Neutrophil (primary cell): ENCODE data around the gene GOLGA3.
"Not testable (repeated sequence)": the region's sequence is repeated elsewhere in the genome, so short reads cannot be mapped to it uniquely, and the experiment has no call there.

Source experiments
- H3K27ac ChIP-seq: fragments of 200-600 bp; sonication (generic); 2 replicates; pipeline ENCODE4 v1.5.1; 2016; ENCODE audit warnings: mild to moderate bottlenecking, moderate library complexity
- H3K27me3 ChIP-seq: fragments of 200-600 bp; sonication (generic); 2 replicates; pipeline ENCODE4 v1.6.0; 2016; ENCODE audit warnings: mild to moderate bottlenecking
- H3K36me3 ChIP-seq: fragments of 200-600 bp; sonication (generic); 2 replicates; pipeline ENCODE4 v1.5.1; 2017
- H3K4me1 ChIP-seq, 2 experiments: fragments of 200-600 bp in 1 of 2; sonication (generic) in 1 of 2; 1 replicate in 1 of 2; 2 replicates in 1 of 2; pipeline versions ENCODE4 v1.5.1 to v1.6.1; 2013 to 2016; ENCODE audit warnings: low read depth in 1 of 2, low read length in 1 of 2, mild to moderate bottlenecking in 1 of 2, moderate library complexity in 1 of 2; ENCODE audit not compliant: control insufficient read depth in 1 of 2, insufficient read depth in 1 of 2
- H3K4me3 ChIP-seq, 2 experiments: fragments of 200-600 bp in 1 of 2; sonication (generic) in 1 of 2; 1 replicate in 1 of 2; 2 replicates in 1 of 2; pipeline ENCODE4 v1.5.1; 2013 to 2016; ENCODE audit warnings: low read depth in 1 of 2, low read length in 1 of 2, mild to moderate bottlenecking in 1 of 2, moderate library complexity in 1 of 2
- H3K9me3 ChIP-seq: fragments of 200-600 bp; sonication (generic); 2 replicates; pipeline ENCODE4 v1.5.1; 2016
- TF ChIP-seq, protein P1 (sequence below): fragments of 200-600 bp; sonication (generic); IDR thresholded peaks from 2 replicates; pipeline ENCODE4 v1.5.1; 2016; ENCODE audit warnings: antibody characterized with exemption

The GOLGA3 gene

GRCh38 chr12:132856581-132856980 is 27.9 kb upstream of the GOLGA3 start:
- H3K9me3 ChIP-seq, result no peaks in the 10 kb centered on the region
- H3K4me3 ChIP-seq, result no peak overlapping the region
- no peaks in the 10 kb centered on the region for H3K27me3 ChIP-seq
- peaks cover 100% of the 10 kb centered on the region for H3K36me3 ChIP-seq
- TF ChIP-seq, protein P1, sequence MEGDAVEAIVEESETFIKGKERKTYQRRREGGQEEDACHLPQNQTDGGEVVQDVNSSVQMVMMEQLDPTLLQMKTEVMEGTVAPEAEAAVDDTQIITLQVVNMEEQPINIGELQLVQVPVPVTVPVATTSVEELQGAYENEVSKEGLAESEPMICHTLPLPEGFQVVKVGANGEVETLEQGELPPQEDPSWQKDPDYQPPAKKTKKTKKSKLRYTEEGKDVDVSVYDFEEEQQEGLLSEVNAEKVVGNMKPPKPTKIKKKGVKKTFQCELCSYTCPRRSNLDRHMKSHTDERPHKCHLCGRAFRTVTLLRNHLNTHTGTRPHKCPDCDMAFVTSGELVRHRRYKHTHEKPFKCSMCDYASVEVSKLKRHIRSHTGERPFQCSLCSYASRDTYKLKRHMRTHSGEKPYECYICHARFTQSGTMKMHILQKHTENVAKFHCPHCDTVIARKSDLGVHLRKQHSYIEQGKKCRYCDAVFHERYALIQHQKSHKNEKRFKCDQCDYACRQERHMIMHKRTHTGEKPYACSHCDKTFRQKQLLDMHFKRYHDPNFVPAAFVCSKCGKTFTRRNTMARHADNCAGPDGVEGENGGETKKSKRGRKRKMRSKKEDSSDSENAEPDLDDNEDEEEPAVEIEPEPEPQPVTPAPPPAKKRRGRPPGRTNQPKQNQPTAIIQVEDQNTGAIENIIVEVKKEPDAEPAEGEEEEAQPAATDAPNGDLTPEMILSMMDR, result no peak
- H3K4me1 ChIP-seq, result no peaks in the 10 kb centered on the region
- H3K27ac ChIP-seq, result no peak overlapping the region

DNA sequence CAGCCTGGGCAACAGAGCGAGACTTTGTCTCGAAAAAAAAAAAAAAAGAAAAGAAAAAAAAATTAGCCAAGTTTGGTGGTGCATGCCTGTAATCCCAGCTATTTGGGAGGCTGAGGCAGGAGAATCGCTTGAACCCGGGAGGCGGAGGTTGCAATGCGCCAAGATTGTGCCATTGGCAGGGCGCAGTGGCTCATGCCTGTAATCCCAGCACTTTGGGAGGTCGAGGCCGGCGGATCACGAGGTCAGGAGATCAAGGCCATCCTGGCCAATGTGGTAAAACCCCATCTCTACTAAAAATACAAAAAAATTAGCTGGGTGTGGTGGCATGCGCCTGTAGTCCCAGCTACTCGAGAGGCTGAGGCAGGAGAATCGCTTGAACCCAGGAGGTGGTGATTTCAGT is 26.5 kb upstream of the GOLGA3 start:
- not testable (repeated sequence) for H3K27me3 ChIP-seq, H3K4me3 ChIP-seq, H3K4me1 ChIP-seq, H3K27ac ChIP-seq, H3K9me3 ChIP-seq
- H3K36me3 ChIP-seq, result peaks cover 100% of the 10 kb centered on the region

GRCh38 chr12:132853285-132854092 is 24.8 kb upstream of the GOLGA3 start:
- no peak overlapping the region for H3K4me3 ChIP-seq

GRCh38 chr12:132852496-132852895 is 23.8 kb upstream of the GOLGA3 start:
- TF ChIP-seq, protein P1, result no peak
- no peak overlapping the region for H3K27ac ChIP-seq
- H3K36me3 ChIP-seq, result peaks cover 100% of the 10 kb centered on the region
- no peaks in the 10 kb centered on the region for H3K9me3 ChIP-seq
- H3K4me3 ChIP-seq, result no peak overlapping the region
- H3K27me3 ChIP-seq, result no peaks in the 10 kb centered on the region
- H3K4me1 ChIP-seq, result no peaks in the 10 kb centered on the region

More at GRCh38 chr12:132853285-132854092, 24.8 kb upstream of the GOLGA3 start:
- peaks cover 100% of the 10 kb centered on the region for H3K36me3 ChIP-seq
- no peaks in the 10 kb centered on the region for H3K9me3 ChIP-seq
- TF ChIP-seq, protein P1, result no peak
- H3K4me1 ChIP-seq, result no peaks in the 10 kb centered on the region
- H3K27ac ChIP-seq, result no peak overlapping the region
- no peaks in the 10 kb centered on the region for H3K27me3 ChIP-seq

- Histone ChIP-seq H3K27ac (no peak overlapping the region), H3K36me3 (peaks cover 100% of the 10 kb centered on the region), H3K9me3 (no peaks in the 10 kb centered on the region), H3K4me3 (no peak overlapping the region), H3K27me3 (no peaks in the 10 kb centered on the region), H3K4me1 (no peaks in the 10 kb centered on the region)
- TF ChIP-seq, protein P1, result no peak
These were observed 22.8 kb upstream of the GOLGA3 start for GRCh38 chr12:132851465-132851864.

- H3K36me3 ChIP-seq, result peaks cover 98% of the 10 kb centered on the region
- H3K9me3 ChIP-seq, result no peaks in the 10 kb centered on the region
- TF ChIP-seq, protein P1, result no peak
These were observed 21.6 kb upstream of the GOLGA3 start for GRCh38 chr12:132850291-132850690.

More at GRCh38 chr12:132850291-132850690, 21.6 kb upstream of the GOLGA3 start:
- Histone ChIP-seq H3K4me3 (no peak overlapping the region), H3K4me1 (no peaks in the 10 kb centered on the region), H3K27ac (no peak overlapping the region), H3K27me3 (no peaks in the 10 kb centered on the region)
